Skeletal muscle satellite cell (primary cell): Measurements from ENCODE around the gene DEFB127. TPM values are rescaled to one million over a fixed set of nuclear protein-coding genes. Genes with fewer than 3 reads are reported as not detected.
"Not testable (repeated sequence)": the region's sequence is repeated elsewhere in the genome, so short reads cannot be mapped to it uniquely, and the experiment has no call there.

Experiments
- H3K27me3 ChIP-seq: 2 replicates; pipeline ENCODE4 v1.7.0; 2013; ENCODE audit warnings: low read length; ENCODE audit not compliant: control insufficient read depth, insufficient read depth
- H3K36me3 ChIP-seq: 2 replicates; pipeline ENCODE4 v1.7.0; 2013; ENCODE audit warnings: mild to moderate bottlenecking, control low read depth, low read length; ENCODE audit not compliant: insufficient read depth
- H3K4me1 ChIP-seq: 2 replicates; pipeline ENCODE4 v1.7.0; 2013; ENCODE audit warnings: low read length; ENCODE audit not compliant: control insufficient read depth, insufficient read depth
- H3K4me2 ChIP-seq: 2 replicates; pipeline ENCODE4 v1.7.0; 2013; ENCODE audit warnings: mild to moderate bottlenecking, low read length
- H3K4me3 ChIP-seq: 2 replicates; pipeline ENCODE4 v1.7.0; 2013; ENCODE audit warnings: low read length
- H3K9ac ChIP-seq: 2 replicates; pipeline ENCODE4 v1.7.0; 2013; ENCODE audit warnings: mild to moderate bottlenecking, low read depth, low read length, moderate library complexity
- H3K9me3 ChIP-seq: replicated peaks from 2 replicates; pipeline ENCODE4 v1.7.0; 2013; ENCODE audit warnings: mild to moderate bottlenecking, control low read depth, low read length
- total RNA-seq: library from RNA; depleted of rRNA; stranded (reverse); fragments of >200 nt; gene quantifications from 2 replicates; pipeline ENCODE4 v1.2.3, GENCODE V29; 2012; rRNA removed

Gene DEFB127
- total RNA-seq, result not detected in 2 replicates

- H3K9me3 ChIP-seq, result no peaks in the 10 kb centered on the region
- H3K4me2 ChIP-seq, result no peak within 1 kb of the TSS
- no peaks in the 10 kb centered on the region for H3K4me1 ChIP-seq
- H3K4me3 ChIP-seq, result no peak within 1 kb of the TSS
- no peaks in the 10 kb centered on the region for H3K36me3 ChIP-seq
- no peak within 1 kb of the TSS for H3K9ac ChIP-seq
- peaks cover 3% of the 10 kb centered on the region for H3K27me3 ChIP-seq
Observed at GRCh38 chr20:157154-157553, at the start of gene DEFB127. Gene DEFB127 (plus strand): TSS chr20:157454. CDS start chr20:157545, 91 bp downstream.

GRCh38 chr20:112396-112795 is 44.9 kb upstream of the DEFB127 start:
- Histone ChIP-seq H3K4me3 (no peak overlapping the region), H3K27me3 (peaks cover 5% of the 10 kb centered on the region), H3K4me2 (no peak overlapping the region), H3K9me3 (no peaks in the 10 kb centered on the region), H3K4me1 (no peaks in the 10 kb centered on the region), H3K9ac (no peak overlapping the region), H3K36me3 (no peaks in the 10 kb centered on the region)

GRCh38 chr20:117518-117917 is 39.7 kb upstream of the DEFB127 start:
- H3K36me3 ChIP-seq, result no peaks in the 10 kb centered on the region
- H3K4me2 ChIP-seq, result no peak overlapping the region
- H3K27me3 ChIP-seq, result peaks cover 7% of the 10 kb centered on the region
- no peak overlapping the region for H3K9ac ChIP-seq
- H3K4me3 ChIP-seq, result no peak overlapping the region
- H3K9me3 ChIP-seq, result no peaks in the 10 kb centered on the region
- no peaks in the 10 kb centered on the region for H3K4me1 ChIP-seq

- not testable (repeated sequence) for H3K4me1 ChIP-seq, H3K36me3 ChIP-seq, H3K4me3 ChIP-seq, H3K27me3 ChIP-seq, H3K4me2 ChIP-seq, H3K9me3 ChIP-seq, H3K9ac ChIP-seq
Observed at GRCh38 chr20:129786-130323, 27.4 kb upstream of the DEFB127 start.

GRCh38 chr20:137668-138490 is 19.4 kb upstream of the DEFB127 start:
- no peaks in the 10 kb centered on the region for H3K4me1 ChIP-seq
- H3K4me3 ChIP-seq, result no peak overlapping the region
- H3K9ac ChIP-seq, result no peak overlapping the region
- H3K36me3 ChIP-seq, result no peaks in the 10 kb centered on the region
- H3K4me2 ChIP-seq, result no peak overlapping the region
- no peaks in the 10 kb centered on the region for H3K9me3 ChIP-seq
- H3K27me3 ChIP-seq, result peaks cover 11% of the 10 kb centered on the region

- no peaks in the 10 kb centered on the region for H3K9me3 ChIP-seq
- no peak within 1 kb of the TSS for H3K4me3 ChIP-seq
Observed at GRCh38 chr20:142290-142689, 15.0 kb upstream of the DEFB127 start, which contains the start of gene DEFB126. Gene DEFB126 (plus strand): TSS chr20:142590. CDS start chr20:142629, 39 bp downstream.

GRCh38 chr20:145877-146276 is 11.4 kb upstream of the DEFB127 start:
- Histone ChIP-seq H3K4me1 (no peaks in the 10 kb centered on the region), H3K4me2 (no peak overlapping the region), H3K4me3 (no peak overlapping the region), H3K27me3 (peaks cover 39% of the 10 kb centered on the region), H3K9me3 (no peaks in the 10 kb centered on the region), H3K9ac (no peak overlapping the region), H3K36me3 (no peaks in the 10 kb centered on the region)

More at GRCh38 chr20:142290-142689, 15.0 kb upstream of the DEFB127 start, which contains the start of gene DEFB126:
- no peak within 1 kb of the TSS for H3K4me2 ChIP-seq
- peaks cover 35% of the 10 kb centered on the region for H3K27me3 ChIP-seq
- H3K4me1 ChIP-seq, result no peaks in the 10 kb centered on the region
- no peak within 1 kb of the TSS for H3K9ac ChIP-seq
- H3K36me3 ChIP-seq, result no peaks in the 10 kb centered on the region

- H3K4me2 ChIP-seq, result no peak overlapping the region
- no peaks in the 10 kb centered on the region for H3K4me1 ChIP-seq
- H3K9ac ChIP-seq, result no peak overlapping the region
- H3K4me3 ChIP-seq, result no peak overlapping the region
- H3K36me3 ChIP-seq, result no peaks in the 10 kb centered on the region
- H3K27me3 ChIP-seq, result peaks cover 9% of the 10 kb centered on the region
- no peaks in the 10 kb centered on the region for H3K9me3 ChIP-seq
Observed at GRCh38 chr20:152131-152530, 5.1 kb upstream of the DEFB127 start.

GRCh38 chr20:164618-165017 is 7.4 kb downstream of the DEFB127 start:
- Histone ChIP-seq H3K4me1 (no peaks in the 10 kb centered on the region), H3K27me3 (peaks cover 3% of the 10 kb centered on the region), H3K9ac (no peak overlapping the region), H3K36me3 (no peaks in the 10 kb centered on the region), H3K9me3 (no peaks in the 10 kb centered on the region), H3K4me3 (no peak overlapping the region), H3K4me2 (no peak overlapping the region)

- Histone ChIP-seq H3K36me3 (no peaks in the 10 kb centered on the region), H3K9me3 (no peaks in the 10 kb centered on the region), H3K27me3 (no peaks in the 10 kb centered on the region), H3K9ac (no peak overlapping the region), H3K4me1 (no peaks in the 10 kb centered on the region), H3K4me3 (no peak overlapping the region), H3K4me2 (no peak overlapping the region)
Observed at GRCh38 chr20:168876-169275, 11.6 kb downstream of the DEFB127 start.

- Histone ChIP-seq H3K9me3 (no peaks in the 10 kb centered on the region), H3K9ac (no peak overlapping the region), H3K4me3 (no peak overlapping the region), H3K27me3 (peaks cover 5% of the 10 kb centered on the region), H3K36me3 (no peaks in the 10 kb centered on the region), H3K4me1 (no peaks in the 10 kb centered on the region), H3K4me2 (no peak overlapping the region)
Observed at GRCh38 chr20:184288-184687, 27.0 kb downstream of the DEFB127 start.

- H3K4me3 ChIP-seq, result no peak overlapping the region
- H3K27me3 ChIP-seq, result peaks cover 4% of the 10 kb centered on the region
- H3K36me3 ChIP-seq, result no peaks in the 10 kb centered on the region
- no peaks in the 10 kb centered on the region for H3K4me1 ChIP-seq
- H3K9ac ChIP-seq, result no peak overlapping the region
- H3K9me3 ChIP-seq, result no peaks in the 10 kb centered on the region
- H3K4me2 ChIP-seq, result no peak overlapping the region
Observed at GRCh38 chr20:187733-188132, 30.5 kb downstream of the DEFB127 start.
